G401.6 (cell line): ENCODE results near the gene ST3GAL5.

Experiments
- FAIRE-seq: peaks from 2 replicates; lab custom pipeline; 2012; peaks lifted over from hg19 to GRCh38; lab: Jason Lieb, UNC

ST3GAL5 gene

DNA sequence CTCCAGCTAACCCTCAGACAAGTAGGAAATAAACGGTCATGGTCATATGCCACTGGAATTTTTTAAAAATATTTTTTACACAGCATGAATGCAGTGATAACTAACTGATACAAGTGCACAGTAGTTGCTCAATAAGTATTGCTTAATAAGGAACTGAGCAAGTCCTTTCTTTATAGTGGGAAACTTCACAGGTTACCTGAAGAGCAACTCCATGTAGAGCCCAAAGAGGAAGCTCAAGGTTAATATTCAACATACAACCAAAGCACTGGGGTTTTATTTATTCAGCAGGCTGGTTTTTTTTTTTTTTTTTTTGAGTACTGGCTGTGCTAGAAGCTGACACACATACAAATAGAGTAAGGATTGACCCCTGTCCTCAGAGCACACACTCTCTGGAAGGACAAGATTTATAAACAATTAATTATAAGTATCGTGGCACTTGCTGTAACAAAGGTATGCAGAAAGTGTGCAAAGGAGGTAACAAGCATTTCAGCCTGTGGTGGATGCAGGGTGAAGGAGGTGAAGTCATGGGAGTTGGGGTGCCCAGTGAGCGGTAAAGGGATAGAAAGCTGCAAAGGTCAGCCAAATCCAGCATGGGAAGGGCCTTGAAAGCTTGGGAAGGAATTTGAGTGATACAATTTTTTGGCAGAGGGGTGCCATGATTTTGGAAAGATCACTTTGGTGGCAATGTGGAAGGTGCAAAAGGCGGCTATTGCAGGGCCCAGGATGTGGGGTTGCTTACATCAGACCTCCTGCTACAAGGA is 82.3 kb downstream of the ST3GAL5 start:
- FAIRE-seq: no peak

DNA sequence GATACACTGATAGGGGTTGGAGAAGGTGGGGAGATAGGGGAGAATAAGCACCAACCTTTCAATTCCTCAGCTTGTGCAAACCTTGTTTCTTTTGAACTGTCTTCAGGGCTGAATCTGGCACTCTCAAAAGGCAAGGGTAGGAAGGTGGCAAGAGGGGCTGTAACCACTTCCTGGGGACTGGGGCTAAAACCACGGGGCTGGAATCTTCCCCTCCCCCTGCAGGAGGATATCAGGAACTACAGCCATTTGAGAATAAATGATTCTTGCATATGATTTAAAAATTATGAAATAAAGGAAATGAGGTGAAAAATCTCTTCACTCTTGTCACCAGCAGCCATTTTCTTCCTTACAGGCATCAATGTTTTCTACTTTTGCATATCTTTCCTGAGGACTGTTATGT is 84.2 kb downstream of the ST3GAL5 start:
- no peak for FAIRE-seq

DNA sequence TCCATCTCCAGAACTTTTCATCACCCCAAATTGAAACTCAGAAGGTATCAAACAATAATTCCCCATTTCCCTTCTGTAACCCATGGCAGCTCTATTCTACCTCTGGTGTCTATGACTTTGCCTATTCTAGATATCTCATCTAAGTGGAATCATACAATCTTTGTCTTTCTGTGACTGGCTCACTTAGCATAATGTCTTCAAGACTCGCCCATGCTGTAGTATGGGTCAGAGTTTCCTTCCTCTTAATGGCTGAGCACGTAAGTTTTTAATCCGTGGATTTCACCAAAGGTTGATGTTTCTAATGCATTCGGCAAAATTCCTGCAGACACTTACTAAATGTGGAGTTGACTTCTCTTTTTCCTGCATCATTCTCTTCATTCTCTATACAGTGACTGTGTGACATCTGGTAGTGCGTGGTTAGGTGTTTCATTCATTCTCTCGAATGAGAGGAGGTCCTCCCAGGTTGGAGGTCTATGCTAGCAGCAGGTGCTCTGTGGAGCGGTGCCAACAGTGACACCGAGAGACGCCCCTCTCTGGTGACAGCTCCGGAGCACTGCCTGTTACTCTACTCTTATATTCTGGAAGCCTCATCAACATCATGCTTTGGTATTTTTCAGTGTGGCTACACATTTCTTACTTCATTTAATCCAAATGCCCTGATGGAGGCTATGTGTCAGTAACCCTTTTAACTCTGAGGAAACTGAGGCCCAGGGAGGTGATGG is 84.9 kb downstream of the ST3GAL5 start:
- no peak for FAIRE-seq

DNA sequence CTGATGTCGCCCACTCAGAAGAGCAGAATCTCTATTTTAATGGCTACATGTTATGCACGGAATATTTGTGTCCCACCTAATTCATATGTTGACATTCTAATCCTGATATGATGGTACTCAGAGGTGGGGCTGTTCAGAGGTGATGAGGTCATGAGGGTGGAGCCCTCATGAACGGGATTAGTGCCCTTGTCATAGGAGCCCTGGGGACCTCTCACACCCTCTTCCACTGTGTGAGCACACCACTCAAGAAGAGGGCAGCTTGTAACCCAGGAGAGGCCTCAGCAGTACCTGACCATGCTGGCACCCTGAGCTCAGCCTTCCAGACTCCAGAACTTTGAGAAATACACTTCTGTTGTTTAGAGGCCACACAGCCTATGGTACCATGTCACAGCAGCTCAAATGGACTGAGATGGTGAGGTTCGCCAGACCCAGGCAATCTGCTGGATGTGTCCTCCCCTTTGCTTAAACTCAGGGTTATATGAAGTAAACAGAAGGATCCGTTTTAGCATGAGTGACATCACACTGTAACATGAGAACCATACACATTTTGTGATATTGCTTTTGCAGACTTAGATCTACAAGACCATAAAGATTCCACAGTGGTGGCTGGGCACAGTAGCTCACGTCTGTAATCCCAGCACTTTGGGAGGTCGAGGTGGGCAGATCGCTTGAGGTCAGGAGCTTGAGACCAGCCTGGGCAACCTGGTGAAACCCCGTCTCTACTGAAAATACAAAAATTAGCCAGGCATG is 86.3 kb downstream of the ST3GAL5 start:
- FAIRE-seq: no peak

DNA sequence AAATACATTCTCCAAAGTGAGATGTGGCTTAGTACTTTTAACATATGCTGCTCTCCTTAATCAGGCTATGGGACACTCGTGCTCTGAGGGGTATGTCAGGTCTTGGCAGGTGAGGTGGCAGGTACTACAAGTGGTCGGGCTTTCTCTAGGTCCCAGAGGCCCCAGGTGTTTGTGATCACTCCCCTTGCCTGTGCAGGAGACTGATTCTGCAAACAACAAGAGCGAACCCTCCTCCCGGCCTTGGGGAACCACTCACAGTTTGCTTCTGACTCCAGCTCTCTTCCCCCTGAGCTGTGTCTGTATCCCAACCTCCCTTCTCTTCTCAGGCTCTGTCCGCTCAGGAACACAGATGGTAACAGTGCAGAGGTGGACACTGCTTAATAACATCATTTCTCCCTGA is 86.9 kb downstream of the ST3GAL5 start:
- no peak for FAIRE-seq

DNA sequence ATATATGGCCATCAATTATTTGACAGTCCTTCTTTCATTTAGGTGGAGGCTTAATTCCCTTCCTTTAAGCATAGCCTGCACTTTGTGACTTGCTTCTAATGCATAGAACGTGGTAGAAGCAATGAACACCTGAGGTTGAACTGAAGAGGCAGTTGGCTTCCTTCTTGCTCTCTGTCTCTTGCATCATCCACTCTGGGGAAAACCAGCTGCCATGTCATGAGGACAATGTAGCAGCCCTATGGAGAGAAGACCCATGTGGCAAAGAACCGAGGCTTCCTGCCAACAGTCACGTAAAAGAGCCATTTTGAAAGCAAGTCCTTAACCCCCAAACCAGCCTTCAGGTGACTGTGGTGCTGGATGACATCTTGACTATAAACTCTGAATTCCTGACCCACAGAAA is 88.2 kb downstream of the ST3GAL5 start:
- FAIRE-seq: no peak

DNA sequence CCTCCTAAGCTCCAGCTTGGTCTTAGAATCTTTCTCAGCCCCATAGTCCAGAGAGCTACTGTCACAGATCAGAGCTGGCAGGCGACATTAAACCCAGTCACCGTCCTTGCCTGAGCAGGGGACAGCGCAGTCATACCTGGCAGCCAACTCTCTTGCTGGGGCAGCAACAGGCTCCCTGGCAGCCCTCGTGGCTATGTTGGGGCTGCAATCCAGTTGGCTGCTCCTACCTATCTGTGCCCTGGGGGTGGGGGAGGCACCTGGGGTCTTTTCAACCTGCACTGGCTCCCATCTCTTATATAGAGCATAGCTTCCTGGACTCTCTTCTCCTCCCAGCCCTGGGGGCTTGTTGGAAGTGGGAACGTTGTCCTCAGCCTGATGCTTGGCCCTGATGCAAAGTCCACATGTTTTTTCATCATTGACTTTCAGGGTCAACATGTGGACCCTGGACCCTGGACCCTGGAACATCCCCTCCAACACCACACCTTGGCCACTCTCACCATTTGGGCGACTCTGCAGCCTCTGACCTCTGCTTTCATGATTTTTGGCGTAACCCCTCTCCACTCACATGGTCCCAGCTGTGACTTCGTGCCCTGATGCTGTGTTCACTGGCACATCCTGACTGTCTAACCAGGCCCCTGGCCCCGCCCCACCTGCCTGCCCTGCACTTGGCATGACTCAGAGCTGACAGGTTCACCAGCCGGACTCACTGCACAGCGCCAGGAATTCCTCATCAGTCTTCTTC is 89.4 kb downstream of the ST3GAL5 start:
- no peak for FAIRE-seq

DNA sequence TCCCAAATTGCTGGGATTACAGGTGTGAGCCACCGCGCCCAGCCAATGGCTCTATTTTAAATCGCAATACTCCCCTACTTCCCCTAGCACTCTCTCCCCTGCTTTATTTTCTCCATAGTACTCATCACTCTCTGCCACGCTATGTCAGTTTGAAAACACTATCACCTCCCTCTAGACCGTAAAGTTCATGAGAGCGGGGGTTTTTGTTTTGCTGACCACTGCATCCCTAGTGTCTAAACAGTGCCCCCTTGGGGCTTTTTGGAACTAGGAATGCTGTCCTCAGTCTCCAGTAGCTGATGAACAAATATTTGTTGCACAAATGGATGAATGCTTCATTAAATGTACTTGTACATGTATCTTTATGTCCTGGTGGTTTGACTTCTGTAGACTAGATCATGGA is 90.9 kb downstream of the ST3GAL5 start:
- peak; percentile 6 for FAIRE-seq

DNA sequence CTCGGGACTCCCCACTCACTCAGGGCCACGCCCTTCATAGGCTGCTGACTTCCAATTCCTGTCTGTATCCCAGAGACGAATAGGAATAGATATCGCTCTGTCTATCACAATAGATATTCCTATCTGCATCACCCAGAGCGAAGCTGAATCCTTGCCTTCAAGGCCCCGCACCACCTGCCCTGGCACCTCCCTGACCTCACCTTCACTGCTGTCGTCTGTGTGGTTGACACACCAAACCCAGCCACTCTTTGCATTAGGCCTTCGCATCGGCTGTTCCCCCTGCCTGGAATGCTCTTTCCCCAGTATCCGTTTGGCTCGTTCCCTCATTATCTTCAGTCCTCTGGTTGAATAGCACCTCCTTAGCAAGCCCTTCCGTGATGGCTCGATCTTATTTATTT is 91.5 kb downstream of the ST3GAL5 start:
- no peak for FAIRE-seq

DNA sequence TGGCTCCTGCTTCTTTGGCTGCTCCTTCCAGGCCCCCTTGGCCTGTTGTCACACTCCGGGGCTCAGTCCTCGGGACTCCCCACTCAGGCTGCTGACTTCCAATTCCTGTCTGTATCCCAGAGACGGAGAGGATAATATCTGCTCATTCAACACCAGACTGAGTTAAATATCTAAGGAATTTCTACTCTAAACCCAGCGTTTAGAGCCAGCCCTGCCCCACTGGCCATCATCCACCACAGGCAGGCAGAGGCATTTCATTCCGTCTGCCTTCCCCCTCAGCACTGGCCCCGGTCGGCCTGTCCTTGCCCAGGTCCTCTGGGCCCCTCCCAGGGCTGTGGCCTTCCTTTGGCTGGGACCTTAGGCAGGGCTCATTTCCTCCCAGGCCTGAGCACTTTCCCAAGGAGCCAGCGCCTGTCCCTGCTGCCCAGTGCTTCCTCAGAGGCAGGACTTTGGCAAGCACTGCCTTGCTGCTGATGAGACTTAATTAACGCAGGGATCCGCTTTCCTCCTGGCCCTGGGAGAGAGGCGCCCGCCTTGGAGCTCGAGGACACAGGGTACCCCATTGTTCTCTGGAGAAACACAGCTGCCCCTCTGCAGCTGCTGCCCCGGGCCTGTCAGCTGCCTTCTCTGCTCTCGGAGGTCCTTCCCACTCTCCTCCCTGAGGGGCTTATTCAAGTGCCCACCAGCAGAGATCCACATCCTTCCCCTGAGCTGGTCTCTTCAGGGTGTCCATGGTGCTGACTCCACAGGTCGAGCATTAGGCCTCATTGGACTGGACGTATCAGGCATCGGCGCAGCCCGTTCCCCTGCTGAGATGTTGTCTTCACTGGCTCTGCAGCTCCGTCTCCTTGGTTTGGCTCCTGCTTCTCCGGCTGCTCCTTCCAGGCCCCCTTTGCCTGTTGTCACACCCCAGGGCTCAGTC is 92.2 kb downstream of the ST3GAL5 start:
- no peak for FAIRE-seq

DNA sequence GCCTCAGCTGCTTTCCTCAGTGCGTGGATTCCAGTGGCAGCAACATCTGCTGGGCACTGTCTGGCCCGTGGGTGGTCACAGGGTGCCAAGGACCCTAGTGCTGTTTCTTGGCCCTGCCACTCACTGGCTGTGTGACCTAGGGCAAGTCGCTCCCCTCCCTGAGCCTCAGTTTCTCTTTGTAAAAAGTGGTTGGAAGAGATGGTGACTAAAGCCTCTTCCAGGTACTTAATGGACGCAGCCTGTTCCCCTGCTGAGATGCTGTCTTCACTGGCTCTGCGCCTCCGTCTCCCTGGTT is 92.8 kb downstream of the ST3GAL5 start:
- no peak for FAIRE-seq

DNA sequence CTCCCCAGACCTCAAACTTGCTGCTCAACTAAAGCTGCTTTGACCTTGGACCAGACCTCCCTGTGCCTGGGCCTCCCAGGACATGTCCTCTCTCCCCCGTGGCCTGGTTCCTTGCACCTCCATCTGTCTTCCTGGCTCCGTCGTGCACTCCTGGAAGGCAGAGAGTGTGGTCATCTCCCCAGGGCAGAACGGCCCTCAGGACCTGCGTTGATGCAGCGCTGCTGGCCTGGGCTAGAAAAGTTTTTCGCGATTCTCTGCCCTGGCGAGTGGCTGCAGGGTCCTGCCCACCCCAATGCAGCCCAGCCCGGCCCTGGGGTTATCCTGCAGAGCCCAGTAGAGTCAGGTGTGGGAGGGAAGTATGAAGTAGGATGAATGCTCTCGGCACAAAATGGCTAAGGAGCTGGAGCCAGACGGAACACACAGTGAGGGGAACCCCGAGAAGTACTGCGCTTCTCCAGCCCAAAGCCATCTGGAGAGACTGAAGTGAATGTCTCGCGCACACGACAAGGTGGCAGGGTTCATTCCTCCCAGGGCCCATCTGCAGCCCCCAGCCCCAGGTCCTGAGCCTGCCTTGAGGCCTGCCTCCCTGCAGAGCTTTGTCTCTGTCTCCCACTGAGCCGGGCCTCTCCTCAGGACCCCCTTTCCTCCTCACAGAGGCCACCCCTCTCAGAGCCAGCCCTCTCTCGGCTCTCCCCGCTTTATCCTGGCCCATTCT is 93.3 kb downstream of the ST3GAL5 start:
- no peak for FAIRE-seq

DNA sequence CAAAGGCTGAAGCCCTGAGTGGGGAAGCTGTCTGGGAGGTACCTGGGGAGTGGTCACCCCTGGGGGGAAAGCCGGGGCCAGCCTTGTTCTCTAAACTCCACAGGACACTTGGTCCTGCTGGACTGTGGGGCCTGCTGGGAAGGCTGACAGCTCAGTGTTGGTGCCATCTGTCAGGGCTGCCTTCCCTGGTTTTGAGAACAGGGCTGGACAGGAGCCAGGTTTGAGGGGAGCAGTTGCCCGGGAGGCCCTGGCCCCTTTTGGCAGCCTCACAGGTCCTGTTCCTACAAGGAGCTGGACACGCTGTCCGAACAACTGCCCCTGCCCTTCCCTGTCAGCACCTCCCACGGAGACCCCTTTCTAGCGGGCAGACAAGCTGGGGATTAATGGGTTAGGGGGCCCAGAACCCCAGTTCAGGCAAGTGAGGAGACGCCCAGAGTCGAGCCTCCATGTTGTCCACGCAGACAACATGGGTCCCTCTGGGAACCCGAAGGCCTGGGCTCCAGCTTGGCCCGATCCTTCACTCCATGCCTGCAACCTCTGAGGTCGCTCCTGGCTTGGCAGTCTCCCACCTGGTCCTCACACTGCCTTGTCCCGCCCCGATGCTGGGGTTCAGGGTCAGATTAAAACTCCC is 94.2 kb downstream of the ST3GAL5 start:
- FAIRE-seq: no peak

DNA sequence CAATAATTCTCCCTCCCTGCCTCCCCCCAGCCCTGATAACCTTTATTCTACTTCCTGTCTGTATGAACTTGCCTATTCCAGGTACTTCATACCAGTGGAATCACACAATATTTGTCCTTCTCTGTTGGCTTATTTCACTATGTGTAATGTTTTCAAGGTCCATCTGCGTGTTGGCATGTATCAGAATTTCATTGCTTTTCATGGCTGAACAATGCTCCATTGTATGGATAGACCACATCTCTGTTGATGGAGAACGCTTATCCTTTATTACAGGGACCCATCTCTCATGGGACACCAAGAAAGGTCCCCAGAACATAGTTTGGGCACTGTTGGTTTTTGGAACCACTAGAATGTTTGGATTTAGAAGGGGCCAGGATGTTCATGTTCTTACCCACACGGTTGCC is 94.8 kb downstream of the ST3GAL5 start:
- FAIRE-seq: no peak

DNA sequence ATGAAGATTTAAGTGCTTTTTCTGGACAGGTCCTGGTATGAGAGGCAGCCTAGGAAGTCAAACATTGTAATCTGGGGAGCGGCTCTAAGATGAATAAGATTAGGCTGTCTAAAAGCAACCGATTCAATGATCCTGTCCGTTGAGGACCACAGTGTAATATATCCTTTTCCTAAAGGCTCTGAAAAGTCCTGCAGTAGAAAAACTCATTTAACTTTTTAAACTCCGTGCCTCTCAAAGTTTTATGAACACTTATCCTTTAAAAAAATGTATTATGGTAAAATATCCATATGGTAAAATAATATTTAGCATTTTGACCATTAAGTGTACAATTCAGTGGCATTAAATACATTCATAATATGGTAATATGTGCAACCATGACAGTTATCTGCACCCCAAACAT is 95.2 kb downstream of the ST3GAL5 start:
- no peak for FAIRE-seq

DNA sequence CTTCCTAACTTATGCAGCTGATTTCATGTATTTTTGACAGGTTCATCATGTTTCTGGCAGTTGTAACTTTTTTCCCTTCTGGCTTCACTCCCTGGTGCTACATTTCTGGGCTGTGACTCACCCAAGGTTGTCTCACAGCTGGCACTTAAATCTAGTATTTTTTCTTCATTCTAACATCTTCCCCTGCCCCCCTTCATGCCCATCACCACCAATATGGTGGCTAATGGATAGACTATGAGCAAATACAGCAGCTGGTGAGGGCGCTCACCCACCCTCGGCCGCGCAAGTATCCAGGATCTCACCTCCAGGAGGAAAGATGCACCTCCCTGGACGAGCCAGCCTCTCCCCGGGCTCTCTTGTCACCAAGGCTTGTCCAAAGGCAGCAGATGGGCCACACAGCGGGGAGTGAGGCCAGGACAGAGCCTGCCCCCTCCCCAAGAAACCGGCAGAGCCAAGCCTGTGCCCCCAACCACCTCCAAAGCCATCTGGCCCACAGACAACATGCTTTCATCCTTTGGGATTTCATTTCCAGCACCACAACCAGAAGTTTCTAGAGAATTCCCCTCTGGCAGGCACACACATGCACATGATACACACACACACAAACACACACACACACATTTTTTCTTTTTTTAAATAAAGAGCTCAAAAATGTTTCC is 95.9 kb downstream of the ST3GAL5 start:
- no peak for FAIRE-seq

DNA sequence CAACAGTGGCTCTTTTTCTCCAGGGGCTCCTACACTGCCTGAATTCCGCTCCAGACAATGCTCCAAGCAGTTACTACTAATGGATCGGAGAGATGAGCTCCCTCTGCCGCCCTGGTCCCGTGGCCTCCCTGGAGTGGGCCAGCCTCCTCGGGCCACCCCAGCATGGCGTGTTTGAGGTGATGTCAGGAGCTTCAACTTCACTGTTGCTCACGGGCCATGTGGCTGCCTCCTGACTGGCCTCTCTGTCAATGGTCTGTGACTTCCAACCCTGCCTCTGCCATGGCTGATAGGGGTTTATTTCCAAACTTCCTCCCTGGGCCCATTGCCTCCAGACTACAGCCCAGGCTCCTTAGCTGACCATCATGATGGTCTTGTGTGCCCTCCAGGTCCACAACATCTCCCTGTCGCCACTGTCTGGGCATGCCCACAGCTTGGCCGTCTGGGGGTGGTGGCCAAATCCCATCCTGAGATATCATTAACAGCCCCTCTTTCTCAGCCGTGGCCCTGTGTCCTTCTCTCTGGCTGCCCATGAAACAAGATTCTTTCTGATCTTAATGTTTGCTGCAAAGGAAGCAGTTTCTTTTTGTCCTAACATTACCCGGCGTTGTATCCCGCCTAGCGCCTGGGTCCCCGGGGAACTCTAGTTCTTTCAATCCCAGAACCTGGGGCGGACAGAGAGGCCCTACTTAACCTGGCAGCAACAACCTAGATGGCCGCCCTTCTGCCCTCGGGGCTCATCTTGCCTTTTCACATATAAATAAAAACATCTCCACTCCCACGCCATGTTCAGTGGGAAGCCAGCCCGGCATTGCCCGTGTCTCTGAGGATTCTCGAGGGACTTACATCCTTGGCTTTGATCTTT is 96.9 kb downstream of the ST3GAL5 start:
- no peak for FAIRE-seq

DNA sequence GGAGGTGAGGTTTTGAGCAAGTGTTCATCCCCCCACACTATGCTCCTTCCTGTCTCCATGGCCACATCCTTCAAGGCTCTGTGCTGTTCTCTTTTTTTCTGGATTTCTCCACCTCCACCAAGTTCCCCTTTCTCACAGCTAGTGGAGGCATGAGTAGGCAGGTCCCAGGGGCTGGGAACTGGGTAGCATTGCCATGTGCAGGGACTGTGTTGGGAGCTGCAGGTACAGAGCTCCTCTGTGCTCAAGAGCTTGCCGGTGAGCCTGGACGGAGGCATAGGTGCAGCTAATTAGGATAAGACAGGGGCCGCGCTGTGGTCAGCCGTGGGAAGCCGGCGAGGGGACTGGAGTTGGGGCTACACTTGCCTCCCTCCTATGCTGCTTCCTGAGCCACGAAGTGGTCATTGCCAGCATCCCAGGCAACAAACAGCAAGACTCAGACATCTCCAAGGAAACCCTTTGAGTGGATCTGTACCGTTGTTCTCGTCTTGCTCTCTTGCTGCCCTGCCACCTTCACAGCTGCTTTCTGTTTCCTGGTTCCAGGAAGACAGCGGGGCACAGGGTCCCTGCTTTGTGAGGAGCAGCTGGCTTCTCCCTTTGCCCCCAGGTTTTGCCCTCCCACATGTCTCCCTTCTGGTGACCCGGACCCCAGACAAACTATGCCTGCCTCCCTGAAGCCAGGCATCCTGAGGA is 98.1 kb downstream of the ST3GAL5 start:
- no peak for FAIRE-seq
